HepG2 (cell line): ENCODE measurements around the gene PLEKHA5. TPM values are rescaled to one million over a fixed set of nuclear protein-coding genes. Genes with fewer than 3 reads are reported as not detected.

Experiments used
- ATAC-seq: fragments of 200-7000 bp; cut with Tn5 transposase; 3 replicates; pipeline ENCODE4 v1.9.1; 2020; ENCODE audit warnings: mild to moderate bottlenecking, moderate library complexity
- BruUV-seq: library from RNA; stranded (reverse); fragments of 400-500 nt; replicated peaks from 2 replicates; lab custom pipeline; 2021; lab: Mats Ljungman, UMichigan
- CTCF ChIA-PET: fragments of 300-600 bp; formaldehyde crosslinking; extraction: SDS; loops from one replicate; lab custom pipeline; 2021; ENCODE audit warnings: low total read pairs, inconsistent platforms, low intra/inter-chr PET ratio; lab: Yijun Ruan, JAX
- POLR2A ChIA-PET: fragments of 350-600 bp; sonication (Branson Sonifier 250); formaldehyde crosslinking; loops from one replicate; lab custom pipeline; 2020; ENCODE audit warnings: antibody characterized with exemption, inconsistent platforms; lab: Yijun Ruan, JAX
- DNase-seq: peaks from one replicate; pipeline ENCODE4 v3.0.0-alpha.2; 2015; ENCODE audit warnings: low spot score
- FAIRE-seq: peaks from 3 replicates; lab custom pipeline; 2011; peaks lifted over from hg19 to GRCh38; lab: Jason Lieb, UNC
- H2AFZ ChIP-seq: one replicate; pipeline ENCODE4 v1.6.1; 2011; ENCODE audit warnings: low read length, inconsistent platforms
- H3K27ac ChIP-seq: fragments of 300-600 bp; 3 replicates; pipeline ENCODE4 v1.8.0; 2011; ENCODE audit warnings: mixed run types, mild to moderate bottlenecking, mixed read lengths, low read length, inconsistent platforms; ENCODE audit not compliant: insufficient read depth; ENCODE audit errors: extremely low read length
- H3K27me3 ChIP-seq, 2 experiments: fragments of 200-600 bp in 1 of 2; 2 replicates in 1 of 2; 3 replicates in 1 of 2; pipeline versions ENCODE4 v1.6.0 to v1.8.0; 2011; ENCODE audit warnings: low read length in 2 of 2, mild to moderate bottlenecking in 2 of 2, moderate library complexity in 2 of 2, inconsistent platforms in 1 of 2; ENCODE audit not compliant: insufficient read depth in 2 of 2, control insufficient read depth in 1 of 2
- H3K36me3 ChIP-seq, 2 experiments: fragments of 200-600 bp in 1 of 2; replicated peaks in 1 of 2; 2 replicates in 1 of 2; 3 replicates in 1 of 2; pipeline versions ENCODE4 v1.5.1 to v1.8.0; 2011; ENCODE audit warnings: low read length in 2 of 2, inconsistent platforms in 1 of 2; ENCODE audit not compliant: insufficient read depth in 2 of 2, control insufficient read depth in 1 of 2
- H3K4me1 ChIP-seq: 2 replicates; pipeline ENCODE4 v1.5.1; 2012; ENCODE audit warnings: low read length, inconsistent platforms; ENCODE audit not compliant: insufficient read depth
- H3K4me2 ChIP-seq: 2 replicates; pipeline ENCODE4 v1.6.0; 2011; ENCODE audit warnings: low read depth, low read length, inconsistent platforms
- H3K4me3 ChIP-seq, 3 experiments: fragments of 200-600 bp in 1 of 3; sonication (generic), shearing (Covaris generic) in 1 of 3; replicated peaks in 1 of 3; 2 replicates each; pipeline ENCODE4 v1.5.1; 2011 to 2016; ENCODE audit warnings: low read length in 3 of 3, inconsistent platforms in 2 of 3, low read depth in 2 of 3, mild to moderate bottlenecking in 2 of 3, control low read depth in 1 of 3, mixed read lengths in 1 of 3; ENCODE audit not compliant: insufficient read depth in 1 of 3
- H3K79me2 ChIP-seq: one replicate; pipeline ENCODE4 v1.6.1; 2011; ENCODE audit warnings: low read length, inconsistent platforms; ENCODE audit not compliant: insufficient read depth
- H3K9ac ChIP-seq: 2 replicates; pipeline ENCODE4 v1.6.0; 2011; ENCODE audit warnings: mild to moderate bottlenecking, low read depth, low read length, inconsistent platforms; ENCODE audit not compliant: insufficient read depth
- H3K9me3 ChIP-seq: 2 replicates; pipeline ENCODE4 v1.5.1; 2012; ENCODE audit warnings: mild to moderate bottlenecking, low read length
- H4K20me1 ChIP-seq: 2 replicates; pipeline ENCODE4 v1.6.0; 2011; ENCODE audit warnings: inconsistent platforms, mild to moderate bottlenecking, low read length, moderate library complexity; ENCODE audit not compliant: insufficient read depth
- BATF2 ChIP-seq: sonication (generic); formaldehyde crosslinking; IDR thresholded peaks from 2 replicates; pipeline ENCODE4 v1.8.0; 2022; ENCODE audit warnings: mild to moderate bottlenecking, missing genetic modification reagents, moderate library complexity
- CC2D1A ChIP-seq: sonication (generic); formaldehyde crosslinking; IDR thresholded peaks from 2 replicates; pipeline ENCODE4 v1.8.1; 2023; ENCODE audit warnings: mild to moderate bottlenecking, missing genetic modification reagents
- CCAR2 ChIP-seq: fragments of 200-400 bp; formaldehyde crosslinking; optimal IDR thresholded peaks from 2 replicates; pipeline ENCODE3; 2018; ENCODE audit warnings: low read depth, mild to moderate bottlenecking, low read length, moderate library complexity
- HOXD1 ChIP-seq: sonication (generic); formaldehyde crosslinking; IDR thresholded peaks from 2 replicates; pipeline ENCODE4 v1.5.0; 2020; ENCODE audit warnings: missing genetic modification reagents
- KLF13 ChIP-seq: sonication (generic); formaldehyde crosslinking; IDR thresholded peaks from 2 replicates; pipeline ENCODE4 v1.4.0; 2020; ENCODE audit warnings: mild to moderate bottlenecking, missing genetic modification reagents
- KMT2B ChIP-seq: IDR thresholded peaks from 2 replicates; pipeline ENCODE4 v1.6.1; 2016; ENCODE audit warnings: missing genetic modification reagents, missing compliant biosample characterization
- NKX3-1 ChIP-seq: sonication (generic); formaldehyde crosslinking; IDR thresholded peaks from 2 replicates; pipeline ENCODE4 v1.5.0; 2020; ENCODE audit warnings: missing genetic modification reagents
- PAWR ChIP-seq: sonication (generic); formaldehyde crosslinking; IDR thresholded peaks from 2 replicates; pipeline ENCODE4 v1.4.0; 2020; ENCODE audit warnings: missing genetic modification reagents, mild to moderate bottlenecking, borderline replicate concordance
- PITX1 ChIP-seq: sonication (generic); formaldehyde crosslinking; IDR thresholded peaks from 2 replicates; pipeline ENCODE4 v1.5.1; 2020; ENCODE audit warnings: mild to moderate bottlenecking, missing genetic modification reagents
- REST ChIP-seq, 2 experiments: IDR thresholded peaks; 2 replicates each; pipeline ENCODE4 v1.6.1; 2011 to 2012; ENCODE audit warnings: low read length in 2 of 2, borderline replicate concordance in 1 of 2, low read depth in 1 of 2, mild to moderate bottlenecking in 1 of 2, moderate library complexity in 1 of 2
- ZBTB1 ChIP-seq: sonication (generic); formaldehyde crosslinking; IDR thresholded peaks from 2 replicates; pipeline ENCODE4 v1.4.0; 2020; ENCODE audit warnings: missing genetic modification reagents, borderline replicate concordance
- ZNF234 ChIP-seq: sonication (generic); formaldehyde crosslinking; conservative IDR thresholded peaks from 2 replicates; pipeline ENCODE4 v1.5.1; 2020; ENCODE audit warnings: mild to moderate bottlenecking, missing genetic modification reagents
- ZNF329 ChIP-seq: sonication (generic); formaldehyde crosslinking; IDR thresholded peaks from 2 replicates; pipeline ENCODE4 v1.9.0; 2021; ENCODE audit warnings: low read depth, mild to moderate bottlenecking, missing genetic modification reagents
- ZNF367 ChIP-seq: sonication (generic); formaldehyde crosslinking; IDR thresholded peaks from 2 replicates; pipeline ENCODE4 v1.4.0; 2020; ENCODE audit warnings: missing genetic modification reagents, borderline replicate concordance
- ZNF576 ChIP-seq: sonication (generic); formaldehyde crosslinking; IDR thresholded peaks from 2 replicates; pipeline ENCODE4 v1.4.0; 2020; ENCODE audit warnings: mild to moderate bottlenecking, missing genetic modification reagents
- ZNF629 ChIP-seq: sonication (generic); formaldehyde crosslinking; conservative IDR thresholded peaks from 2 replicates; pipeline ENCODE4 v1.5.0; 2020; ENCODE audit warnings: missing genetic modification reagents
- ZNF749 ChIP-seq: sonication (generic); formaldehyde crosslinking; IDR thresholded peaks from 2 replicates; pipeline ENCODE4 v1.8.0; 2022; ENCODE audit warnings: mild to moderate bottlenecking, missing genetic modification reagents, moderate library complexity, borderline replicate concordance
- WGBS: methylation state at CpG from one replicate; pipeline ENCODE4 v1.1.6; 2017; ENCODE audit warnings: low lambda C conversion rate; 5-methylcytosine and 5-hydroxymethylcytosine counted together
- in situ Hi-C: cut with HindIII; loops from 2 replicates; pipeline ENCODE4 v1.10.0; 2017; ENCODE audit warnings: low pct_unique_long_range_greater_than_20kb; ENCODE audit not compliant: extremely low pct_ligation_motif_present
- intact Hi-C: fragments of 100-400 bp; cut with micrococcal nuclease; formaldehyde crosslinking; loops from one replicate; pipeline ENCODE4 v1.10.0; 2022; ENCODE audit not compliant: unreplicated experiment
- polyA plus RNA-seq, 8 experiments: library from polyadenylated mRNA; depleted of rRNA in 3 of 8; stranded (reverse) in 7 of 8; unstranded in 1 of 8; fragments of >200 nt; fragmentation: Illumina TruSeq in 4 of 8; extraction: Trizol in 4 of 8; gene quantifications; 2 replicates each; pipeline versions ENCODE4 v1.2.1 to v1.2.3, GENCODE V29; 2011 to 2016; ENCODE audit warnings: low read depth in 4 of 8, missing spikeins in 1 of 8, mixed read lengths in 1 of 8; ENCODE audit not compliant: insufficient read depth in 1 of 8
- total RNA-seq, 5 experiments: library from RNA; depleted of rRNA; stranded (reverse); fragments of >200 nt; fragmentation: Illumina TruSeq; extraction: Trizol; gene quantifications; 2 replicates each; pipeline ENCODE4 v1.2.3, GENCODE V29; 2016; ENCODE audit warnings: low read depth in 1 of 5

Gene PLEKHA5
- total and polyA plus RNA-seq, 2 of the 13 experiments (the other 11 are each of a cell fraction or from before 2014, with no cell fraction given) = 4.2 to 15.4 TPM

GRCh38 chr12:19323805-19324204 is 194.3 kb downstream of the PLEKHA5 start:
- DNase-seq = no peak
- intact Hi-C loops = no loop called here
- POLR2A ChIA-PET = no interaction called here
- Histone ChIP-seq H3K27me3 (no peaks in the 10 kb centered on the region; a peak in 1 of 5 replicates), H3K9ac (no peak overlapping the region)
- TF ChIP-seq HOXD1 (CRISPR knock-in tag) (no peak), REST (IDR thresholded peaks at IDR 0.05; ENCODE audit: borderline replicate concordance in 1 of 2, low read depth in 1 of 2, low read length in 2 of 2) (no peak), ZNF367 (CRISPR knock-in tag) (no peak), BATF2 (CRISPR knock-in tag) (no peak), ZNF629 (CRISPR knock-in tag) (no peak), CC2D1A (CRISPR knock-in tag) (no peak), CCAR2 (no peak), ZNF749 (no peak), PITX1 (CRISPR knock-in tag) (no peak), KMT2B (CRISPR knock-in tag) (no peak), NKX3-1 (no peak), ZNF576 (no peak), KLF13 (CRISPR knock-in tag) (no peak), ZNF329 (CRISPR knock-in tag) (no peak), PAWR (CRISPR knock-in tag) (no peak), ZBTB1 (no peak), ZNF234 (CRISPR knock-in tag) (no peak)
- TF ChIP-seq, all 625 proteins: peak for 0
- Histone ChIP-seq H2AFZ (no peak overlapping the region), H3K9me3 (no peaks in the 10 kb centered on the region), H3K4me3 (no peak overlapping the region), H3K36me3 (no peaks in the 10 kb centered on the region; a peak in 1 of 5 replicates), H4K20me1 (no peaks in the 10 kb centered on the region), H3K27ac (no peak overlapping the region), H3K4me1 (no peaks in the 10 kb centered on the region), H3K79me2 (no peaks in the 10 kb centered on the region), H3K4me2 (no peak overlapping the region)
- FAIRE-seq = no peak
- WGBS = 48% methylated on average over 2 of the region's 2 CpGs
- ATAC-seq = no peak
- in situ Hi-C loops = loop anchor here (25.0 kb wide), 1 partner anchor 462 kb away; no protein-coding TSS in a partner anchor
- CTCF ChIA-PET = no interaction called here
- BruUV-seq = no TSS peak
